Ovary (tissue), 9 donors: ENCODE data around the gene AGBL4. TPM values are rescaled to one million over a fixed set of nuclear protein-coding genes. Genes with fewer than 3 reads are reported as not detected.

ENCODE experiments used
- DNase-seq, 5 donors: peaks; one replicate each; pipeline ENCODE4 v3.0.0-alpha.2; 2019 to 2020
- H3K27ac ChIP-seq, 2 donors: fragments of 200-600 bp; one replicate each; pipeline versions ENCODE4 v1.5.1 to v1.8.0; 2019 to 2022
- H3K27me3 ChIP-seq: fragments of 200-600 bp; one replicate; pipeline ENCODE4 v1.8.0; 2022
- H3K36me3 ChIP-seq: fragments of 200-600 bp; sonication (generic); one replicate; pipeline ENCODE4 v1.5.1; 2019
- H3K4me1 ChIP-seq: one replicate; pipeline ENCODE4 v1.8.1; 2013; ENCODE audit warnings: mild to moderate bottlenecking, moderate library complexity; ENCODE audit not compliant: insufficient read depth
- H3K4me3 ChIP-seq: fragments of 200-600 bp; sonication (generic); one replicate; pipeline ENCODE4 v1.5.1; 2017
- H3K9me3 ChIP-seq, 2 donors: fragments of 200-600 bp in 1 of 2; sonication (generic) in 1 of 2; one replicate each; pipeline versions ENCODE4 v1.5.1 to v1.8.1; 2013 to 2019; ENCODE audit warnings: mild to moderate bottlenecking in 1 of 2, moderate library complexity in 1 of 2
- EP300 ChIP-seq: sonication (generic); formaldehyde crosslinking; IDR thresholded peaks from one replicate; pipeline ENCODE4 v1.6.1; 2017; ENCODE audit warnings: antibody characterized with exemption
- POLR2A ChIP-seq: fragments of 450-650 bp; IDR thresholded peaks from one replicate; pipeline ENCODE4 v1.6.1; 2017; ENCODE audit warnings: antibody characterized with exemption, mild to moderate bottlenecking, moderate library complexity
- WGBS, 3 donors: extraction: QIAGEN DNeasy Blood & Tissue Kit in 1 of 3; methylation state at CpG; one replicate each; pipeline versions ENCODE4 v1.1.5 to v1.1.7; 2013 to 2017; 5-methylcytosine and 5-hydroxymethylcytosine counted together
- intact Hi-C, 4 donors: fragments of 100-400 bp; cut with DNase I; formaldehyde crosslinking; loops; one replicate each; pipeline versions ENCODE4 v1.11.0 to v1.15.1; 2022 to 2023
- polyA plus RNA-seq, 2 donors: library from polyadenylated mRNA; stranded (reverse); fragments of 200-250 nt in 1 of 2; fragments of 350-450 nt in 1 of 2; fragmentation: Illumina TruSeq in 1 of 2; extraction: RNeasy Lipid Tissue Mini Kit (QIAGEN cat#74804) in 1 of 2; gene quantifications; one replicate each; pipeline ENCODE4 v1.2.3, GENCODE V29; 2013 to 2014
- total RNA-seq, 7 donors: library from RNA; depleted of rRNA in 2 of 7; stranded (reverse); fragments of >200 nt in 2 of 7; fragmentation: NEBNext Ultra II Directional in 3 of 7; extraction: Animal tissue kit (Norgen Biotek cat#: 25700) in 3 of 7; gene quantifications; one replicate each; pipeline versions ENCODE4 v1.1.0 to v1.2.4, GENCODE V29; 2016 to 2023
- TF ChIP-seq, protein P1 (sequence below), 3 donors: fragments of 450-650 bp in 2 of 3; fragments of 200-600 bp in 1 of 3; IDR thresholded peaks; one replicate each; pipeline versions ENCODE4 v1.5.1 to v1.8.0; 2016 to 2022; ENCODE audit warnings: antibody characterized with exemption in 3 of 3, mild to moderate bottlenecking in 1 of 3
- donor health status: DM: no; HTN: no; CAD: no; lungs with moderate emphysema.
- donor health status: DM: no; HTN: no; CAD: no.
- donor health status: Bipolar disorder and iron deficiency.
- donor health status: DM: yes; HTN: yes; CAD: no.
- donor health status: DM: no; HTN: no; CAD: no.
- donor health status: DM: yes; HTN: yes; CAD: no.

The AGBL4 gene
- total and polyA plus RNA-seq, 9 donors, result 0.15 to 6.2 (median 0.64) TPM

DNA sequence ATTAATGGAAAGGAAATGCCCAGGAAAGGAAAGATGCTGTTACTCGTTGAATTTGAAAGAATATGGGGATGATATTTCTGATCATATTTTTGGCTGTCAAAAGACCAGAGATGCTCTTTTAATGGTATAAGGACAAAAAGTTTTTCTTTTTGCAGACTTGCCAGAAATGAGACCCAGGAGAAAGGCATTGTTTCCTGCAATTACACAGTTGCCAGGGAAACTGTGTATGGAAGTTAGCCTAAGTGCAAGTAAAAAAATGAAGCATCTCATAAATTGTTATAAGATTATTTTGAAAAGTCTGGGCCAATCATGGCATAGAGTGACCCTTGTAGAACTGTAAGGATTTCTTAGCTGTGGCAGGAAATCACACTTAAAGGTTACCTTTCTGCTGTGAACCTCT lies 1091.4 kb downstream of the AGBL4 start:
- H3K4me3 ChIP-seq, result no peak overlapping the region
- no peaks in the 10 kb centered on the region for H3K36me3 ChIP-seq
- intact Hi-C loops, result no loop called here
- no peak for TF ChIP-seq EP300
- no peaks in the 10 kb centered on the region for H3K9me3 ChIP-seq
- DNase-seq, result no peak
- no peaks in the 10 kb centered on the region for H3K27me3 ChIP-seq
- H3K4me1 ChIP-seq, result no peaks in the 10 kb centered on the region
- WGBS, 3 donors, result 38 to 49% (median 44%) methylated on average over 1 of the region's 1 CpG
- no peak overlapping the region for H3K27ac ChIP-seq

- 73 to 84% (median 78%) methylated on average over 7 of the region's 7 CpGs for WGBS, 3 donors
- Histone ChIP-seq H3K36me3 (no peaks in the 10 kb centered on the region), H3K9me3 (no peaks in the 10 kb centered on the region), H3K4me1 (no peaks in the 10 kb centered on the region), H3K4me3 (no peak overlapping the region), H3K27me3 (no peaks in the 10 kb centered on the region), H3K27ac (no peak overlapping the region)
- intact Hi-C loops, result no loop called here
- no peak for DNase-seq
- no peak for TF ChIP-seq POLR2A
- TF ChIP-seq EP300, result no peak
- TF ChIP-seq, protein P1, sequence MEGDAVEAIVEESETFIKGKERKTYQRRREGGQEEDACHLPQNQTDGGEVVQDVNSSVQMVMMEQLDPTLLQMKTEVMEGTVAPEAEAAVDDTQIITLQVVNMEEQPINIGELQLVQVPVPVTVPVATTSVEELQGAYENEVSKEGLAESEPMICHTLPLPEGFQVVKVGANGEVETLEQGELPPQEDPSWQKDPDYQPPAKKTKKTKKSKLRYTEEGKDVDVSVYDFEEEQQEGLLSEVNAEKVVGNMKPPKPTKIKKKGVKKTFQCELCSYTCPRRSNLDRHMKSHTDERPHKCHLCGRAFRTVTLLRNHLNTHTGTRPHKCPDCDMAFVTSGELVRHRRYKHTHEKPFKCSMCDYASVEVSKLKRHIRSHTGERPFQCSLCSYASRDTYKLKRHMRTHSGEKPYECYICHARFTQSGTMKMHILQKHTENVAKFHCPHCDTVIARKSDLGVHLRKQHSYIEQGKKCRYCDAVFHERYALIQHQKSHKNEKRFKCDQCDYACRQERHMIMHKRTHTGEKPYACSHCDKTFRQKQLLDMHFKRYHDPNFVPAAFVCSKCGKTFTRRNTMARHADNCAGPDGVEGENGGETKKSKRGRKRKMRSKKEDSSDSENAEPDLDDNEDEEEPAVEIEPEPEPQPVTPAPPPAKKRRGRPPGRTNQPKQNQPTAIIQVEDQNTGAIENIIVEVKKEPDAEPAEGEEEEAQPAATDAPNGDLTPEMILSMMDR (IDR thresholded peaks at IDR 0.05), result no peak
Observed at GRCh38 chr1:48931506-48932192, 1092.1 kb downstream of the AGBL4 start.

DNA sequence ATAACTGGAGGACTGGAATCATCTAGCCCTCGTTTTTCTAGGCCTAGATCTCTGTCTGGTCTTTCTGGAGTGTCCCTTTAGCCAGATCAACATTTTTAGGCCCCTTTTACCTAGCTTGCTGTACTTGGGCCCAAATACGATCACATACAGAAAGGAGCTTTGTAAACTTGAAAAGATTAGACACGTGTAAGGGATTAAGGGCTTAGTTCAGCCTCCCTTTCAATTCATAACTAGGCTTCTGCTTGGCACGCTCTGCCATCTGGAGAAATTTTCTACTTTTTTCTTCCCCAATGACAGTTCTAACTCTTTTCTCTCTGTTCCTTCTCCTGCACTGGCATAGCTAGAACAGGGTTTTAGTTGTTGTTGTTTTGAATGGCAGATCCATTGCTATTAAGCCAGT lies 1093.7 kb downstream of the AGBL4 start:
- TF ChIP-seq EP300 (no peak), POLR2A (no peak)
- TF ChIP-seq, protein P1 (IDR thresholded peaks at IDR 0.05), result no peak
- intact Hi-C loops, result no loop called here
- Histone ChIP-seq H3K9me3 (no peaks in the 10 kb centered on the region), H3K27me3 (no peaks in the 10 kb centered on the region), H3K36me3 (no peaks in the 10 kb centered on the region), H3K4me1 (no peaks in the 10 kb centered on the region), H3K4me3 (no peak overlapping the region), H3K27ac (no peak overlapping the region)
- DNase-seq, result no peak
- WGBS, 3 donors, result 57 to 76% (median 69%) methylated on average over 4 of the region's 4 CpGs

- no peak overlapping the region for H3K27ac ChIP-seq
- intact Hi-C loops, result no loop called here
- no peak for TF ChIP-seq EP300
- TF ChIP-seq, protein P1 (IDR thresholded peaks at IDR 0.05), result no peak
- TF ChIP-seq POLR2A, result no peak
- no peak overlapping the region for H3K4me3 ChIP-seq
- DNase-seq, result no peak
- H3K9me3 ChIP-seq, result no peaks in the 10 kb centered on the region
- no peaks in the 10 kb centered on the region for H3K4me1 ChIP-seq
- no peaks in the 10 kb centered on the region for H3K36me3 ChIP-seq
- no peaks in the 10 kb centered on the region for H3K27me3 ChIP-seq
Observed at GRCh38 chr1:48924099-48924498, 1099.7 kb downstream of the AGBL4 start.

DNA sequence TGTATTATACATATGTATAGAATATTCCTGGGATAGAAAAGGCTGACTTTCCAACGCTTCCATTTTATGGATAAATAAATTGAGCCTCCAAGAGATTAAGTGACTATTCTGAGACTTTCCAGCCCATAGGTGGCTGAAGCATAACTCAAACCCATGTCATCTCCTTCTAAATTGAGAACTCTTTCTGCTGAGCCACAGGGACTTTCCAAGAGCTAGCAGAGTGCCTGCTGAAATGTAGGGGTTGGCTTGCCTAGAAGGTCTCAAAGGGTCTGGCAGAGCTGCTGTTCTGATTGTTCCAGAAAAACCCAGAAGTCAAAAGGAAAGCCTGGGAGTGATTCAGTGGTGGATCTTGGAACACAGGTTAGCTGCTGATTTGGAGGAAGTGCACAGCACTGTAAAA lies 1100.6 kb downstream of the AGBL4 start:
- H3K36me3 ChIP-seq, result no peaks in the 10 kb centered on the region
- no peaks in the 10 kb centered on the region for H3K27me3 ChIP-seq
- WGBS, 3 donors, result 78 to 92% (median 91%) methylated on average over 1 of the region's 1 CpG
- no peak for DNase-seq
- H3K9me3 ChIP-seq, result no peaks in the 10 kb centered on the region
- intact Hi-C loops, result no loop called here
- no peaks in the 10 kb centered on the region for H3K4me1 ChIP-seq
- no peak for TF ChIP-seq EP300
- no peak for TF ChIP-seq POLR2A
- TF ChIP-seq, protein P1 (IDR thresholded peaks at IDR 0.05), result no peak
- no peak overlapping the region for H3K4me3 ChIP-seq
- H3K27ac ChIP-seq, result no peak overlapping the region
